Parathyroid adenoma (tissue), 2 donors: Measurements from ENCODE around the gene PTPRD.

Source experiments
- H2AFZ ChIP-seq: fragments of 300-600 bp; sonication (generic); one replicate; pipeline ENCODE4 v1.7.0; 2017; ENCODE audit warnings: antibody characterized with exemption, mild to moderate bottlenecking
- H3K27ac ChIP-seq: fragments of 300-600 bp; sonication (generic); one replicate; pipeline ENCODE4 v1.7.0; 2017
- H3K27me3 ChIP-seq: fragments of 300-600 bp; sonication (generic); one replicate; pipeline ENCODE4 v1.7.0; 2017; ENCODE audit warnings: low read length; ENCODE audit not compliant: control insufficient read depth, insufficient read depth
- H3K36me3 ChIP-seq: fragments of 300-600 bp; sonication (generic); one replicate; pipeline ENCODE4 v1.7.0; 2017; ENCODE audit warnings: low read length; ENCODE audit not compliant: control insufficient read depth, insufficient read depth
- H3K4me1 ChIP-seq: fragments of 300-600 bp; sonication (generic); one replicate; pipeline ENCODE4 v1.7.0; 2017; ENCODE audit warnings: control low read depth
- H3K4me2 ChIP-seq: fragments of 300-600 bp; sonication (generic); one replicate; pipeline ENCODE4 v1.7.0; 2017; ENCODE audit warnings: low read length
- H3K4me3 ChIP-seq: fragments of 300-600 bp; sonication (generic); one replicate; pipeline ENCODE4 v1.7.0; 2017; ENCODE audit warnings: low read depth, low read length
- H3K79me2 ChIP-seq: fragments of 300-600 bp; sonication (generic); one replicate; pipeline ENCODE4 v1.7.0; 2017; ENCODE audit warnings: control low read depth
- H3K9ac ChIP-seq: fragments of 300-600 bp; sonication (generic); one replicate; pipeline ENCODE4 v1.7.0; 2017; ENCODE audit warnings: mild to moderate bottlenecking
- H3K9me3 ChIP-seq: fragments of 300-600 bp; sonication (generic); one replicate; pipeline ENCODE4 v1.7.0; 2017; ENCODE audit warnings: low read length; ENCODE audit not compliant: control insufficient read depth
- TF ChIP-seq, protein P1 (sequence below): fragments of 300-600 bp; sonication (generic); IDR thresholded peaks from one replicate; pipeline ENCODE4 v1.7.0; 2017; ENCODE audit warnings: antibody characterized with exemption, mild to moderate bottlenecking
- donor health status: primary hyperparathyroidism.

PTPRD gene

DNA sequence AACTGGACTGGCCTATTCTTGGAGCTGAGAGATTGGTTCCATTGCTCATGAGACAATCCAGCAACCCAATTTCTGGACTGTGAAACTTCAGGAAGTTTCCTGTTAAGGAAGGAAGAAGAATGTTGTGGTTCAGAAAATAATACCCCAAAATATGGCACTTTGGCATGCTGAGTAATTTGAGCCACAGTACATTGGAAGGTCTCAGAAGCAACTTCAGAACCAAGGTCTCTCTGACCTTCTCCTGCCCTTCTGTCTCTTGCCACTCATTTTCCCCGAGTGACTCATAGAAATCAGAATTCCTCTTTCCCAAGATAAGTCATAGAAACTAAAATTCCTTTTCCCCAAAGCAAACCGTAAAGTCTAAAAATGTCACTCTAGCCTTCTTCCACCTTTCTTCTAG lies 1366.1 kb downstream of the PTPRD start:
- Histone ChIP-seq H2AFZ (no peak overlapping the region), H3K27me3 (no peaks in the 10 kb centered on the region), H3K36me3 (no peaks in the 10 kb centered on the region), H3K9ac (no peak overlapping the region), H3K4me3 (no peak overlapping the region), H3K4me1 (no peaks in the 10 kb centered on the region), H3K27ac (no peak overlapping the region), H3K9me3 (no peaks in the 10 kb centered on the region), H3K4me2 (no peak overlapping the region), H3K79me2 (no peaks in the 10 kb centered on the region)
- TF ChIP-seq, protein P1, sequence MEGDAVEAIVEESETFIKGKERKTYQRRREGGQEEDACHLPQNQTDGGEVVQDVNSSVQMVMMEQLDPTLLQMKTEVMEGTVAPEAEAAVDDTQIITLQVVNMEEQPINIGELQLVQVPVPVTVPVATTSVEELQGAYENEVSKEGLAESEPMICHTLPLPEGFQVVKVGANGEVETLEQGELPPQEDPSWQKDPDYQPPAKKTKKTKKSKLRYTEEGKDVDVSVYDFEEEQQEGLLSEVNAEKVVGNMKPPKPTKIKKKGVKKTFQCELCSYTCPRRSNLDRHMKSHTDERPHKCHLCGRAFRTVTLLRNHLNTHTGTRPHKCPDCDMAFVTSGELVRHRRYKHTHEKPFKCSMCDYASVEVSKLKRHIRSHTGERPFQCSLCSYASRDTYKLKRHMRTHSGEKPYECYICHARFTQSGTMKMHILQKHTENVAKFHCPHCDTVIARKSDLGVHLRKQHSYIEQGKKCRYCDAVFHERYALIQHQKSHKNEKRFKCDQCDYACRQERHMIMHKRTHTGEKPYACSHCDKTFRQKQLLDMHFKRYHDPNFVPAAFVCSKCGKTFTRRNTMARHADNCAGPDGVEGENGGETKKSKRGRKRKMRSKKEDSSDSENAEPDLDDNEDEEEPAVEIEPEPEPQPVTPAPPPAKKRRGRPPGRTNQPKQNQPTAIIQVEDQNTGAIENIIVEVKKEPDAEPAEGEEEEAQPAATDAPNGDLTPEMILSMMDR = no peak

DNA sequence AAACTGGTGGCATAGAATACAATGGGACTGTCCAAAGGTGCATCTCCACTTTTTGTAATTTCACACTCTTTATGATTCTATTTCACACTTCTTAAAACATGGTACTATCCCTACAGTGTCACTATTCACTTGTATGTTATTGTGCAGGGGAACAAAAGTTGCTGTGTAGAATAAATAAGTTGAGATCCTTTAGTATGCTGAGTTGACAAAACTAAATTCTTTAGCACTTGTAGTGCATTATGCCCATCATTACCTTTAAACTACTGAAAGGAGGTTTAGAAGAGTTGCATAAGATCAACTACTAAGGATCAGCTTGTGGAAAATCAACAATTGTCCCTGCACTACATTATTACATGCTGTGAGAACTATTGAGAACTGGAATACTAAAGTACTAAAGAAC lies 1380.9 kb downstream of the PTPRD start:
- no peak overlapping the region for H3K9ac ChIP-seq
- no peak overlapping the region for H2AFZ ChIP-seq
- TF ChIP-seq, protein P1 = no peak
- no peak overlapping the region for H3K27ac ChIP-seq
- no peaks in the 10 kb centered on the region for H3K4me1 ChIP-seq
- H3K36me3 ChIP-seq = no peaks in the 10 kb centered on the region
- H3K27me3 ChIP-seq = no peaks in the 10 kb centered on the region
- no peak overlapping the region for H3K4me2 ChIP-seq
- H3K9me3 ChIP-seq = no peaks in the 10 kb centered on the region
- no peaks in the 10 kb centered on the region for H3K79me2 ChIP-seq
- H3K4me3 ChIP-seq = no peak overlapping the region

DNA sequence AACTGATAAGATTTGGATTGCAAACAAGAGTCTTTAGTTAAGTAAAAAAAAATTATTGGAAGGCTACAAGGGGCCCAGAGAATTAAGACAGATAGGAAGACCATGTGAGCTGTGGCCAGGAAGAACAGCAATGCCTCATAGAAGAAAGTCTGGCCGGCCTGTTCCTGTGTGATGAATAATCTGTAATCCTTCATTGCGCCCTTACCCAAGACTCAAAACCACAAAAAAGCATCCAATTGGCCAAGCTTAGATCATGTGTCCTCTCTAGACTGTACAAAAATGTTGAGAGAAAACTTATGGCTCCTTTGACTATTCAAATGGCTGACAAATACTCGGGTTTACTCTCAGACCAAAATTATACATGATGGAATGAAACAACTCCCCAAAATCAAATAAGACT lies 1383.5 kb downstream of the PTPRD start:
- TF ChIP-seq, protein P1 = no peak
- Histone ChIP-seq H3K9ac (no peak overlapping the region), H2AFZ (no peak overlapping the region), H3K4me3 (no peak overlapping the region), H3K36me3 (no peaks in the 10 kb centered on the region), H3K4me1 (no peaks in the 10 kb centered on the region), H3K27ac (no peak overlapping the region), H3K9me3 (no peaks in the 10 kb centered on the region), H3K4me2 (no peak overlapping the region), H3K27me3 (no peaks in the 10 kb centered on the region), H3K79me2 (no peaks in the 10 kb centered on the region)

DNA sequence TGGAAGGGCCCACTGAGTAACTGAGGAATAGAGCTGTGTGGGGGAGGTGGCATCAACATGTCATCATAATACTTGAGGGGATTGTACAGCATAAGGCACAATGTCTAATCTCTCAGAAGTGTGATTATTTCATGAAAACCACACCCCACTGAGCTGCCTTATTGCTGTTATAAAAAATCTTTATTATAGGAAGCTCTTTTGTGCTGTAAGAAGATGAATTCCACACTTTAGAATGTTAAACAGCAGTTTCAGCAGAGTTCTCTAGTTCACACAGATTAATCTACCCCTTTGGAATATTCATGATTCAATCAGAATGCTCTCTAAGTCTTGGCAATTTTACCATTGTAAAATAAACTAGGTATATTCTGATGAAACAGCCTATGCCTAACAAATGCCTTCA lies 1389.6 kb downstream of the PTPRD start:
- H3K9me3 ChIP-seq = no peaks in the 10 kb centered on the region
- H3K9ac ChIP-seq = no peak overlapping the region
- no peak overlapping the region for H3K4me2 ChIP-seq
- no peaks in the 10 kb centered on the region for H3K36me3 ChIP-seq
- TF ChIP-seq, protein P1 = no peak
- H3K27ac ChIP-seq = no peak overlapping the region
- no peaks in the 10 kb centered on the region for H3K4me1 ChIP-seq
- no peaks in the 10 kb centered on the region for H3K27me3 ChIP-seq
- no peaks in the 10 kb centered on the region for H3K79me2 ChIP-seq
- H3K4me3 ChIP-seq = no peak overlapping the region
- no peak overlapping the region for H2AFZ ChIP-seq

DNA sequence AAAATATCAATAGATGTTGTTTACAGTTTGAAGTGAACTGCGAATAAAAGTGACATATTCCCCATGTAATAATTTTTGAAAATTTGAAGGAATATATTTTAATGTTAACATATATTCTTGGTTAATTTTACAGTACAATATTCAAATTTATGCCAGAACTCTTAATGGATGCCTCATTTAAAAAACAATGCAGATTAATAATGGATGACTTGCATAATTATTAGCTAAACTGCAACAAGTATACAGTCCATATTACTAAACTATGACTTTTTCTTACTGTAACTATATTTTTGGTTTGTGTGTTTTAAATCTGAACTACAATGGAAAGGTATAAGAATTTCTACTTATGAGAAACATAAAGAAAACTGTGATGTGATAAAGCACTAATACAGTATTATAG lies 1390.1 kb downstream of the PTPRD start:
- H3K79me2 ChIP-seq = no peaks in the 10 kb centered on the region
- H3K27ac ChIP-seq = no peak overlapping the region
- H3K27me3 ChIP-seq = no peaks in the 10 kb centered on the region
- H3K4me2 ChIP-seq = no peak overlapping the region
- H3K36me3 ChIP-seq = no peaks in the 10 kb centered on the region
- no peaks in the 10 kb centered on the region for H3K4me1 ChIP-seq
- H2AFZ ChIP-seq = no peak overlapping the region
- H3K9ac ChIP-seq = no peak overlapping the region
- TF ChIP-seq, protein P1 = no peak
- no peak overlapping the region for H3K4me3 ChIP-seq
- H3K9me3 ChIP-seq = no peaks in the 10 kb centered on the region
